ENCODE results near the gene ENTPD3. TPM values are rescaled to one million over a fixed set of nuclear protein-coding genes. Genes with fewer than 3 reads are reported as not detected.

ENTPD3 gene
- total RNA-seq, 1 donor: not detected

DNA sequence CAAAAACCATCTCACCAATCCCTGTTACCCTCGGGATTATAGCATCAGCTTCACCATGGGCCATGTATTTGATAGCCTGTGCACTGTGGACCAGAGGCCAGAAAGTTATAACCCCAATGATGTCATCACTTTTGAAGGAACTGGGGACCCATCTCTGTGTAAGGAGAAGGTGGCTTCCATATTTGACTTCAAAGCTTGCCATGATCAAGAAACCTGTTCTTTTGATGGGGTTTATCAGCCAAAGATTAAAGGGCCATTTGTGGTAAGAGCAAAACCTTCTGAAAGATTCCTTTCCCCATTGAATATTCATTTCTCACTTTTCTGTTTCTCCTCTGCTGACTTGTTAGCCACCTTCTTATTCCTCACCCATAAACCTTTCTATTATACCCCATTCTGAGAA lies 35.9 kb downstream of the ENTPD3 start:
- no peak for DNase-seq (ENCODE audit: low read depth)
- TF ChIP-seq, protein P1, sequence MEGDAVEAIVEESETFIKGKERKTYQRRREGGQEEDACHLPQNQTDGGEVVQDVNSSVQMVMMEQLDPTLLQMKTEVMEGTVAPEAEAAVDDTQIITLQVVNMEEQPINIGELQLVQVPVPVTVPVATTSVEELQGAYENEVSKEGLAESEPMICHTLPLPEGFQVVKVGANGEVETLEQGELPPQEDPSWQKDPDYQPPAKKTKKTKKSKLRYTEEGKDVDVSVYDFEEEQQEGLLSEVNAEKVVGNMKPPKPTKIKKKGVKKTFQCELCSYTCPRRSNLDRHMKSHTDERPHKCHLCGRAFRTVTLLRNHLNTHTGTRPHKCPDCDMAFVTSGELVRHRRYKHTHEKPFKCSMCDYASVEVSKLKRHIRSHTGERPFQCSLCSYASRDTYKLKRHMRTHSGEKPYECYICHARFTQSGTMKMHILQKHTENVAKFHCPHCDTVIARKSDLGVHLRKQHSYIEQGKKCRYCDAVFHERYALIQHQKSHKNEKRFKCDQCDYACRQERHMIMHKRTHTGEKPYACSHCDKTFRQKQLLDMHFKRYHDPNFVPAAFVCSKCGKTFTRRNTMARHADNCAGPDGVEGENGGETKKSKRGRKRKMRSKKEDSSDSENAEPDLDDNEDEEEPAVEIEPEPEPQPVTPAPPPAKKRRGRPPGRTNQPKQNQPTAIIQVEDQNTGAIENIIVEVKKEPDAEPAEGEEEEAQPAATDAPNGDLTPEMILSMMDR (IDR thresholded peaks at IDR 0.05; ENCODE audit: insufficient read depth, low read depth, low read length): no peak

DNA sequence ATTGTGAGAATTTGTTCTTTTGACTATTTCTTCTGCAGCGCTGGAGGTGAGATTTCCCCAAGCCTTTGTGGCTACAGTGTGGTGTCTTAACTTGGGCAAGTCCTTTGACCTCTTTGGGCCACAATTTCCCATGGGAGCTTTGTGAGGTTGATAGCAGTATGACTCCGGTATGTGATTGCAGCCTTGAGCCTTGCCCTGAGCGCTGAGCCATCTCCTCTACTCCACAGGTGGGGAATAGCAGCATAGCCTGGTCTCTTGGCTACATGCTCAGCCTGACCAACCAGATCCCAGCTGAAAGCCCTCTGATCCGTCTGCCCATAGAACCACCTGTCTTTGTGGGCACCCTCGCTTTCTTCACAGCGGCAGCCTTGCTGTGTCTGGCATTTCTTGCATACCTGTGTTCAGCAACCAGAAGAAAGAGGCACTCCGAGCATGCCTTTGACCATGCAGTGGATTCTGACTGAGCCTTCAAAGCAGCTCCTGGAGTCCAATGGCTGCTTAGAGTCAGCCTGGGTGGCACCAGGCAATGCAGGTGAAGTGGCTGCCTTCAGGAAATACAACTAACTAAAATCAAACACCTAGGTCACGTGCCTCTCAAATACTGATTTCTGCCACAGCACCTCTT lies 40.2 kb downstream of the ENTPD3 start:
- H3K4me3 ChIP-seq (ENCODE audit: low read depth, low read length): no peak overlapping the region
- TF ChIP-seq, protein P1 (IDR thresholded peaks at IDR 0.05; ENCODE audit: insufficient read depth, low read depth, low read length): no peak
- no peak for DNase-seq (ENCODE audit: low read depth)

More for the DNA sequence above, 35.9 kb downstream of the ENTPD3 start:
- H3K4me3 ChIP-seq (ENCODE audit: low read depth, low read length): no peak overlapping the region

DNA sequence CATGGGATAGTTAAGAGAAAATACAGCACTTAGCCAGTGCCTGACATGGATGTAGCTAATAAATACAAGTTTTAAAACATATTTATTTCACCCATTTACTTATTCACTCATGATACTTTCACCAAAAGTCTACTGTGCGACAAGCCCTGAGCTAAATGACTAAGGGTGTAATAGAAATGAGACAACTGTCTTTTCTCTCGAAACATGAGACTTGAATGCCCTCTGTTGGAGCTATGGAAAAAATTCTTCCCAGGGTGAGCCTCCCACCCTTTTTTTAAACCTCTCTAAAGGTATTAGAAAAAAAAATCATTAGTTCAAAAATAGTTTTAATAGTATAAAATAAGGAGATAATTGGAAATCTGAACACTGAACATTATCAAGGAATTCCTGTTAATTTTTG lies 45.8 kb downstream of the ENTPD3 start:
- TF ChIP-seq, protein P1 (IDR thresholded peaks at IDR 0.05; ENCODE audit: insufficient read depth, low read depth, low read length): no peak
- H3K4me3 ChIP-seq (ENCODE audit: low read depth, low read length): no peak overlapping the region
- DNase-seq (ENCODE audit: low read depth): no peak

- no peak overlapping the region for H3K4me3 ChIP-seq (ENCODE audit: low read depth, low read length)
- no peak for DNase-seq (ENCODE audit: low read depth)
- TF ChIP-seq, protein P1 (IDR thresholded peaks at IDR 0.05; ENCODE audit: insufficient read depth, low read depth, low read length): no peak
Observed at GRCh38 chr3:40437889-40438288, 50.9 kb downstream of the ENTPD3 start.

DNA sequence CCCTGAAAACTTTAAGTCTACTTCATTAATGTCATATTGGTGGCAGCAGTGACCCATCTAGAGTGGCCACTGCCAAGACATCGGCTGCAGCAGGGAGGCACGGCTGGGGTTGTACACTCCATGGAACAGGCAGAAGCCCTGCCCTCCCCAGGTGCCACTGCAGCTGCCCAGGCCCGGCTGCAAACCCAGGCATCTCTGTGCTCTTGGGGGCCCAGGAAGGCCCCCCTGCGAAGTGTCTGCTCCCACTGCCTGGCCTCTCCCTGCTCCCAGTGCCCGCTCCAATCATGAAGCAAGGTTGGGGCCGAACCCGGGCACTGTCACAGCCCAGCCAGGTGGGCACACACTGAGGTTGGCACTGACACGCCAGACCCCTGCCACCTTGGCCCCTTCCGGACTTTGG lies 58.1 kb downstream of the ENTPD3 start:
- DNase-seq (ENCODE audit: low read depth): no peak
- TF ChIP-seq, protein P1 (IDR thresholded peaks at IDR 0.05; ENCODE audit: insufficient read depth, low read depth, low read length): no peak
- no peak overlapping the region for H3K4me3 ChIP-seq (ENCODE audit: low read depth, low read length)

- H3K4me3 ChIP-seq (ENCODE audit: low read depth, low read length): no peak overlapping the region
- TF ChIP-seq, protein P1 (IDR thresholded peaks at IDR 0.05; ENCODE audit: insufficient read depth, low read depth, low read length): no peak
Observed at GRCh38 chr3:40445880-40446279, 58.9 kb downstream of the ENTPD3 start.

DNA sequence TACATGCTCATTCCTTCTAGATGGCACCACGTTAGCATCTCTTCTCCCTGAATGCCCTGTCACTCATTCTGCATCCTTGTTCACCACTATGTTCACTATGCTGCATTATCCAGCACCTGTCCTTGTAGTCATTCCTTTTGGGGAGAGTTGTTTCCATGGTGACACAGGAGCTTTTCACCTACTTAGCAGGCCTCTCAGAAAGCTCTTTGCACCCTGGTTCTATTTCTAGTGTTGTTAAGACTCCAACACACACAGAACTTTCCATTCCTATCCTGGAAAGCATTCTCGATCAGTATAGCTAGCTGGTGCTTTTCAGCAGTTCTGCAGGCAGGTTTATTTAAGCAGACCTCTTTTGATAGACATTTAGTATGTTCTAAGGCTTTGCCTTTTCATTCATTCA lies 63.5 kb downstream of the ENTPD3 start:
- H3K4me3 ChIP-seq (ENCODE audit: low read depth, low read length): no peak overlapping the region
- no peak for DNase-seq (ENCODE audit: low read depth)
- TF ChIP-seq, protein P1 (IDR thresholded peaks at IDR 0.05; ENCODE audit: insufficient read depth, low read depth, low read length): no peak

More at GRCh38 chr3:40445880-40446279, 58.9 kb downstream of the ENTPD3 start:
- DNase-seq (ENCODE audit: low read depth): no peak
